Measurements from ENCODE around the gene TEPSIN. TPM values are rescaled to one million over a fixed set of nuclear protein-coding genes. Genes with fewer than 3 reads are reported as not detected.

The TEPSIN gene
- total and polyA plus RNA-seq, 2 donors (not counting 3 experiments of a cell fraction or from before 2014, with no cell fraction given): 41.6 to 45.3 TPM

GRCh38 chr17:81208651-81209050 lies 30.2 kb downstream of the TEPSIN start:
- dilution Hi-C loops (cut with MboI; ENCODE audit: extremely low pct_ligation_motif_present, low sequenced_read_pairs) (no loop called here), intact Hi-C loops (cut with micrococcal nuclease) (no loop called here)
- CTCF ChIA-PET: interaction anchor here (0.8 kb wide), 1 partner anchor 9 kb away, joined by 3 read pairs; no protein-coding TSS in a partner anchor

GRCh38 chr17:81207610-81208581 lies 31.0 kb downstream of the TEPSIN start:
- Histone ChIP-seq H4K20me1 (replicated peaks; ENCODE audit: control insufficient read depth, extremely low read depth, insufficient read depth, low read length) (no peaks in the 10 kb centered on the region), H3K9me1 (replicated peaks; ENCODE audit: control insufficient read depth, extremely low read depth, insufficient read depth, low read length) (no peaks in the 10 kb centered on the region), H2AFZ (ENCODE audit: low read depth, low read length) (no peak overlapping the region), H3K4me3 (replicated peaks in 1 of 3; ENCODE audit: insufficient read depth in 1 of 3, low read depth in 1 of 3, low read length in 3 of 3) (no peak overlapping the region), H3K4me1 (ENCODE audit: control insufficient read depth, extremely low read depth, insufficient read depth, low read length) (peaks cover 6% of the 10 kb centered on the region), H3K9me3 (replicated peaks; ENCODE audit: control insufficient read depth, insufficient read depth, low read length) (no peaks in the 10 kb centered on the region), H3K27me3 (ENCODE audit: control insufficient read depth in 2 of 2, insufficient read depth in 2 of 2, low read length in 2 of 2) (no peaks in the 10 kb centered on the region), H3K79me2 (ENCODE audit: control insufficient read depth, insufficient read depth, low read length) (no peaks in the 10 kb centered on the region), H3K27ac (ENCODE audit: insufficient read depth, low read depth, low read length) (no peak overlapping the region), H3K36me3 (ENCODE audit: control insufficient read depth in 2 of 2, extremely low read depth in 1 of 2, insufficient read depth in 2 of 2, low read length in 2 of 2) (peaks cover 0 to 4% of the 10 kb centered on the region in 2 experiments), H3K4me2 (ENCODE audit: insufficient read depth, low read length) (no peak overlapping the region), H3K9ac (replicated peaks; ENCODE audit: extremely low read depth, insufficient read depth, low read length) (no peak overlapping the region)
- DNase-seq (ENCODE audit: low read depth, low spot score): no peak
- BruUV-seq (replicated peaks): no TSS peak
- CTCF ChIA-PET: interaction anchor here (0.8 to 1.1 kb wide), 2 partner anchors 9 to 50 kb away, joined by 3 to 4 read pairs; no protein-coding TSS in a partner anchor
- no peak for FAIRE-seq
- POLR2A ChIA-PET: no interaction called here
- intact Hi-C loops (cut with micrococcal nuclease): no loop called here
- dilution Hi-C loops (cut with MboI; ENCODE audit: extremely low pct_ligation_motif_present, low sequenced_read_pairs): no loop called here
- TF ChIP-seq GATA2 (IDR thresholded peaks at IDR 0.05; ENCODE audit: insufficient read depth, insufficient read length, low read depth, low read length) (no peak), POLR2A (IDR thresholded peaks at IDR 0.05; ENCODE audit: low read depth, low read length) (no peak), MYC (IDR thresholded peaks at IDR 0.05; ENCODE audit: low read depth, low read length) (no peak)

More at GRCh38 chr17:81208651-81209050, 30.2 kb downstream of the TEPSIN start:
- Histone ChIP-seq H2AFZ (ENCODE audit: low read depth, low read length) (no peak overlapping the region), H3K27ac (ENCODE audit: insufficient read depth, low read depth, low read length) (no peak overlapping the region), H3K27me3 (ENCODE audit: control insufficient read depth in 2 of 2, insufficient read depth in 2 of 2, low read length in 2 of 2) (no peaks in the 10 kb centered on the region), H3K79me2 (ENCODE audit: control insufficient read depth, insufficient read depth, low read length) (no peaks in the 10 kb centered on the region), H3K36me3 (ENCODE audit: control insufficient read depth in 2 of 2, extremely low read depth in 1 of 2, insufficient read depth in 2 of 2, low read length in 2 of 2) (peaks cover 0 to 4% of the 10 kb centered on the region in 2 experiments), H3K9me1 (replicated peaks; ENCODE audit: control insufficient read depth, extremely low read depth, insufficient read depth, low read length) (no peaks in the 10 kb centered on the region), H3K9me3 (replicated peaks; ENCODE audit: control insufficient read depth, insufficient read depth, low read length) (no peaks in the 10 kb centered on the region), H3K4me3 (replicated peaks in 1 of 3; ENCODE audit: insufficient read depth in 1 of 3, low read depth in 1 of 3, low read length in 3 of 3) (no peak overlapping the region), H3K4me2 (ENCODE audit: insufficient read depth, low read length) (no peak overlapping the region), H4K20me1 (replicated peaks; ENCODE audit: control insufficient read depth, extremely low read depth, insufficient read depth, low read length) (no peaks in the 10 kb centered on the region), H3K9ac (replicated peaks; ENCODE audit: extremely low read depth, insufficient read depth, low read length) (no peak overlapping the region), H3K4me1 (ENCODE audit: control insufficient read depth, extremely low read depth, insufficient read depth, low read length) (peaks cover 6% of the 10 kb centered on the region)
- FAIRE-seq (no peak), DNase-seq (ENCODE audit: low read depth, low spot score) (no peak)
- POLR2A ChIA-PET: no interaction called here
- no TSS peak for BruUV-seq (replicated peaks)
- TF ChIP-seq GATA2 (IDR thresholded peaks at IDR 0.05; ENCODE audit: insufficient read depth, insufficient read length, low read depth, low read length): no peak

Measured in endothelial cell of umbilical vein (primary cell).